CD4-positive, alpha-beta T cell treated with Interleukin-10 for 1 hour (primary cell): ENCODE results near the gene UNCX.
"Not testable (repeated sequence)": the region's sequence is repeated elsewhere in the genome, so short reads cannot be mapped to it uniquely, and the experiment has no call there.

Experiments
- DNase-seq: peaks from one replicate; pipeline ENCODE4 v3.0.0-alpha.2; 2020

Gene UNCX

DNA sequence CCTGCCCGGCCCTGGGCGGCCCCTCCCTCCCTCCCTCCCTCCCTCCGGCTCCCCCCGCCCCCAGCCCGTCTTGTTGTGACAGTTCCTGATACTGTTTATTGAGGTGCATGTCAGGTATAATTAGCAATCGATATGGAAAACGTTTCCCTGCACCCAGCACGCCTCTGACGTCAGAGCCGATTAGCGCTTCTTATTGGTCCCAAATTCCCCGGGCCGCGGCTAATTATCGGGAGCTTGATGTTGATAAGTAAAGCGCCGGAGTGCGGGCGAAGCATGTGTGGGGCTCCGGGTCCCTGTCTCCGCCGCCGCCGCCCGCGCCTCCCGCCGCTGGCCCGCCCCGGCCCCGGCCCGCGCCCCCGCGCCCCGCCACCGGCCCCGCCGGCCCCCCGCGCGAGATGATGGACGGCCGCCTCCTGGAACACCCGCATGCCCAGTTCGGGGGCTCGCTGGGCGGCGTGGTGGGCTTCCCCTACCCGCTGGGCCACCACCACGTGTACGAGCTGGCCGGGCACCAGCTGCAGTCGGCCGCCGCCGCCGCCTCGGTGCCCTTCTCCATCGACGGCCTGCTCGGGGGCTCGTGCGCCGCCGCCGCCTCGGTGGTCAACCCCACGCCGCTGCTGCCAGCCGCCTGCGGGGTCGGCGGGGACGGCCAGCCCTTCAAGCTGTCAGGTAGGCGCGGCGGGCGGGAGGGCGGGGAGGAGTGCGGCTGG is at the start of gene UNCX:
Gene UNCX, plus strand, starts transcription at position 250 of the 710 bp plus-strand sequence. Its CDS starts 146 bp downstream, at position 396.
- DNase-seq: no peak

DNA sequence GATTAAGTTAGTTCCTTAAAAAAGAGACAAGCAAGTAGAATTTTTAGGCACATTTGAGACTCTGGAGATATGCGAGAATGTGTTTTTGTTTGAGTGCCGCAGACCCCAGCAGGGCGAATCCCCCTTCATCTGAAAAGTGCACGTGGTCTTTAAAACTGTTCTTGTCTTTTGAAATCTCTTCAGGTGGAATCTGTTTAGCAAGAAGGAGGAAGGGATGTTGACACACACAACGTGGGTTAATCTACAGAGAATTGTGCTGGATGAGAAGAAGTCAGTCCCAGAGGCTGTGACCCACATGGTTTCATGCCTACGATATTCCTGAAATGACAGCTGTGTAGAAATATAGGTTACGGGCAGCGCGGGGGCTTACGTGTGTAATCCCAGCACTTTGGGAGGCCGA is 45.5 kb upstream of the UNCX start:
- no peak for DNase-seq

DNA sequence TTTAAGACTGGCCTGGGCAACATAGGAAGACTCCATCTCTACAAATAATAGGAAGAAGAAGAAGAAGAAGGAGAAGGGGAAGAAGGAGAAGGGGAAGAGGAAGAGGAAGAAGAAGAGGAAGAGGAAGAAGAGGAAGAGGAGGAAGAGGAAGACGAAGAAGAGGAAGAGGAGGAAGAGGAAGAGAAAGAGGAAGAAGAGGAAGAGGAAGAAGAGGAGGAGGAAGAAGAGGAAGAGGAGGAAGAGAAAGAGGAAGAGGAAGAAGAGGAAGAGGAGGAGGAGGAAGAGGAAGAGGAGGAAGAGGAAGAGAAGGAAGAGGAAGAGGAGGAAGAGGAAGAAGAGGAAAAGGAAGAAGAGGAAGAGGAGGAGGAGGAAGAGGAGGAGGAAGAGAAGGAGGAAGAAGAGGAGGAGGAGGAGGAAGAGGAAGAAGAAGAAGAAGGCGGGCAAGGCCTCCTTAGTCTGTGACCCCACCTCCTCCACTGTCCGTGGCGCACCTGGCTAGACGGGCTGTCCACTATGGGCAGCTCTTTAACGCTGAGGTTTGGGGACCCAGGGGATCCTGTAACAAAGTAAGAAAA is 43.9 kb upstream of the UNCX start:
- no peak for DNase-seq

DNA sequence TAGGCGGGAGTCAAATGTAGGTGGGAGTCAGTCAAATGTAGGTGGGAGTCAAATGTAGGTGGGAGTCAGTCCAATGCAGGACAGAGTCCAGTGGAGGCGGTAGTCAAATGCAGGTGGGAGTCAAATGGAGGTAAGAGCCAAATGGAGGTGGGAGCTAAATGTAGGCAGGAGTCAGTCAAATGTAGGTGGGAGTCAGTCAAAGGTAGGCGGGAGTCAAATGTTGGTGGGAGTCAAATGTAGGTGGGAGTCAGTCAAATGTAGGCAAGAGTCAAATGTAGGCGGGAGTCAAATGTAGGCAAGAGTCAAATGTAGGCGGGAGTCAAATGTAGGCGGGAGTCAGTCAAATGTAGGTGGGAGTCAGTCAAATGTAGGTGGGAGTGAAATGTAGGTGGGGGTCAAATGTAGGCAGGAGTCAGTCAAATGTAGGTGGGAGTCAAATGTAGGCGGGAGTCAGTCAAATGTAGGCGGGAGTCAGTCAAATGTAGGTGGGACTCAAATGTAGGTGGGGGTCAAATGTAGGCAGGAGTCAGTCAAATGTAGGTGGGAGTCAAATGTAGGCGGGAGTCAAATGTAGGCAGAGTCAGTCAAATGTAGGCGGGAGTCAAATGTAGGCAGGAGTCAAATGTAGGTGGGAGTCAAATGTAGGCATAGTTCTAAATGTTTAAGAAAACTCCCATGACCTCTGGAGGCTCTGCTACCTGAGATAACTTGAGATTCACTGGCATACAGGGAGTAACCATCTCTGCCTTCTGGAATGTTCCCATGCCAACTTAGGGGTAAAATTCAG is 42.5 kb upstream of the UNCX start:
- no peak for DNase-seq

DNA sequence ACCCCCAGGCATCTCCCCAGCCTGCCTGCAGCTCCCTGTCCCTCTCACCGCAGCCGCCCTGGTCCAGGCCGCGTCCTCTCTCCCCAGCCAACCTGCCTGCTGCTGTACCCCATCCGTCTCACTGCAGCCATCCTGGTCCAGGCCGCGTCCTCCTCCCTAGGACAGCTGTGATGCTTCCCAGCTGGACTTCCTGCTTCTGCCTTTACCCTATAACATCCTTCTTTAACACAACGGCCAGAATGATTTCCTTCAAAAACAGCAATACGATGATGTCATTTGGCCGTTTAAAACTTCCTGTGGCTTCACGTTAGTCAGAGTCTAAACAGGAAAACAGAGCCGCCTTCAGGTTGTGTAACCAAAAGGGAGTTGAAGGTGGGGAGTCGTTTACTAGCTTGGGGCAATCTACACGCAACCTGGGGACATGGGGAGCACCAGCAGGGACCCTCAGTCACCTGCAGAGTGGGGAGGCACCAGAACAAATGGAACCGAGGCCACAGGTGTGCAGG is 40.4 kb upstream of the UNCX start:
- DNase-seq: peak; percentile 28

DNA sequence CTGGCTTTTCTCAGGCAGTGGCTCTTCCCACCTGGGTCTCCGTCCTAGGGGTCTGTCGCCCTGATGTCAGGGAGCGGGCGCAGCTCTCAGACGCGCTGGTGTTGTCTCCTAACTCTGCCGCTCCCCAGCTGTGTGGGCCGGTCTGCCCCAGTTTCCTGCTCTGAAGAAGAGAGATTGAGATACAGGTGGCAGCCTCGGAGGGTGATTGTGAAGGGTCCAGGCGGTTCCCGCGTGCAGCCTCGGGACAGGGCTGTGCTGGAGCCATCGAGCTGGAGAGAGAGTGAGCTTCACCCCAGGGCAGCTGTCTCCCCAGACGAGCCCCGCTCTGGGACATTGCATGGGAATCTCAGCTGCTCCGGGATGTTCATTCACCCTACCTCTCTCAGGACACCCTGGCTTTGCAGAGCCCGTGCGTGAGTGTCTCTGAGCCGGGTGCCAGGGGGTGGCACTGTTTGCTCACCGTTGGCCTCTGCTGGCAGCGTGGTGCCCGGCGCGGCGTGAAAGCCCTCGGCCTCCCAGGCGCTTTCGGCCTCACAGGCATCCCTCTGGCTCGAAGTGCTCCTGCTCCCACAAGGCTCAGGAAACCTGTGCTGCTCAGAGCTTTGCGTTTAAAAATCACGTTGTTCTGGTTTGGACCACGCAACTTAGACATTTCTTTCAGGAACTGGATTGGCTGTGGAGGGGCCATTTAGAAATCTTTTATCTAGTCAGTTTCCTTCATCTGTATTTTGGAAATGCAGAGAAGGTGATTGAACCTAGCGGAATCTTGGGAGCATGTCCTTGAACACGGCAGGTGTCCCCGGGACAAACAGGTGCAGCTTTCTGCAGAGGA is 38.9 kb upstream of the UNCX start:
- DNase-seq: peak; percentile 34

DNA sequence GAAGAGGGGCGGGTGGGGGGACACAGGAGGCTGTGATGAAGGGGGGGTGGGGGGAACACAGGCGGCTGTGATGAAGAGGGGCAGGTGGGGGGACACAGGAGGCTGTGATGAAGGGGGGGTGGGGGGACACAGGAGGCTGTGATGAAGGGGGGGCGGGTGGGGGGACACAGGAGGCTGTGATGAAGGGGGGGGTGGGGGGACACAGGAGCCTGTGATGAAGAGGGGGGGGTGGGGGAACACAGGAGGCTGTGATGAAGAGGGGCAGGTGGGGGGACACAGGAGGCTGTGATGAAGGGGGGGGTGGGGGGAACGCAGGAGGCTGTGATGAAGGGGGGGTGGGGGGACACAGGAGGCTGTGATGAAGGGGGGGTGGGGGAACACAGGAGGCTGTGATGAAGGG is 36.2 kb upstream of the UNCX start:
- not testable (repeated sequence) for DNase-seq

DNA sequence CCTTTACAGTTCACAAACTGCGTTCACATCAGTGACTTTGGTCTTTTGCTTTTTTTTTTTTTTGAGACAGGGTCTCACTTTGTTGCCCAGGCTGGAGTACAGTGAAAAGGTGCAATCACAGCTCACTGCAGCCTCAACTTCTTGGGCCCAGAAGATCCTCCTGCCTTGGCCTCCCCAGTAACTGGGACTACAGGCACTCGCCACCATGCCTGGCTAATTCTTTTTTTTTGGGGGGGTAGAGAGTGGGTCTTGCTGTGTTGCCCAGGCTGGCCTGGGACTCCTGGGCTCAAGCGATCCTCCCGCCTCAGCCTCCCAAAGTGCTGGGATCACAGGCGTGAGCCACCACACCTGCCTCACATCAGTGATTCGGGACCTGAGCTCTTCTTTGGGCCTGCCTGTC is 35.7 kb upstream of the UNCX start:
- DNase-seq: no peak

DNA sequence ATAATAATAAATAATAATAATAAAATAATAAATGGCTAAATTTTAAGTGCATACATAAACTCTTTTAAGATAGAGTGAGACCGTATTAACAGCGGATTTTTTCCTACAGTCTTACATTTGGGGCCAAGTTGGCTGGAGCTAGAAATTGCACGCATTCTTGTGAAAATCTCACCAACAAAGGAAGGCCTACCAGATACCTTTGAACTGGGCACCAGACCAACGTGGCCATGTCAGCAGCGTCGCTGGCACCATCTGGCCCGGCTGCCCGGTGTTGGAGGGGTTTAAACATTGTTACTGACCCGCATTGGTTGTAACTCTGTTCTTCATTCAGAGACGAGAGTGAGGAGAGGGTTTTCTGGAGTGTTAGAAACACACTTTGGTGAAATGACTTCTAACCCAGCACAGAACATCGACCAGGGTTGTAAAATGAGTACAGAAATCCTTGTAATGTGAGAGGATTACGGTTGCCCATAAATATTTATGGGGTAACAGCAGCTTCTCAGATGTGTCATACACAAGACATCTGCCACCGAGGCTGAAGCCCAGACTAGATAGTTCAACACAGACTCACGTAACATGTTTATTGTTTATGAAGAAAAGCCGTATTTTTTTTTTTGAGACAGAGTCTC is 34.6 kb upstream of the UNCX start:
- no peak for DNase-seq

DNA sequence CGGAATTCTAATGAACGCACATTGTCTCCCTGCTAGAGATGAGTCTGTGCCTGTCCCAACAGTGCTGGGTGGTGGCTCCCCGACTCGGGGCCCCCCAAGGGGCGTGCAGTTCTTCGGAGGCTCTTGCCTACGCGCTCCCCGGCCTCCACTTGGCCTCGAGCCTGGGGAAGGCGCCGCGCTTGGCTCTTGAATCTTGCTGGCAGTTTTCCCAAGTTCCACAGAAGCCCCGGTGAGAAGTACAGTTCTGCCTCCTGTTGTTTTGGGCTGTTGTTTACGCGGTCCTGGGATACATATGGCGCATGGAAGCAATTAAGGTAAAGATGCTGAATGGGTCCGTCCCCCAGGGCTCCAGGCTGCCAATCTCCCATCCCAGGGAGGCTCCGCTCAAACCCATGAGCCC is 32.6 kb upstream of the UNCX start:
- DNase-seq: no peak

DNA sequence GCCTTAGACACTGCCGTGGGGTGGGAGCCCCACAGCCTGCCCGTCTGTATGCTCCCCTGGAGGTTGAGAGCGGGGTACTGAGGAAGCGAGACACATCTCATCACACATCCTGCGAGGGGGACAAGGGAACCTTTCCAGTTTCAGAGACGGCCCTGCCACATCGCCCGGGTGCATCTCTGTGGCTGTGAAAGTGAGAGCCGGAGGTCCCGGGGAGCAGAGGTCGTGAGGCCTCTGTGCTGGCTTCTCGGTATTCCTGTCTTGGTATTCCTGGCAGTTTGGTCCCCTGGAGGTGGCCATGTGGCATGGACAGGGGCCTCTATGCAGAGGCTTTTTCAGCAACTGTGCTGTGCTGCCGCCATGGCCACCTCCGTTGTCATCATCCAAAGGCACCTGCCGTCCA is 30.8 kb upstream of the UNCX start:
- no peak for DNase-seq

DNA sequence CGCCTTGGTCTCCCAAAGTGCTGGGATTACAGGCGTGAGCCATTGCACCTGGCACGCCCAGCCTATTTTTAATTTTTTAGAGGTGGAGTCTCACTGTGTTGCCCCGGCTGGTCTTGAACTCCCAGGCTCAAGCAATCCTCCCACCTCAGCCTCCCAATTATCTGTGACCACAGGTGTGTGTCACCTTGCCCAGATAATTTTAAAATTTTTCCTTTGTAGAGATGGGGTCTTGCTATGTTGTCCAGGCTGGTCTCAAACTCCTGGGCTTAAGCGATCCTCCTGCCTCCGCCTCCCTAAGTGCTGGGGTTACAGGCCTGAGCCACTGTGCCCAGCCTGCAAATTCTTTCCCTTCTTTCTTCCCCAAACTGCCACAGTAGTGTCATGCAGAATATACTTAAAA is 29.8 kb upstream of the UNCX start:
- not testable (repeated sequence) for DNase-seq

DNA sequence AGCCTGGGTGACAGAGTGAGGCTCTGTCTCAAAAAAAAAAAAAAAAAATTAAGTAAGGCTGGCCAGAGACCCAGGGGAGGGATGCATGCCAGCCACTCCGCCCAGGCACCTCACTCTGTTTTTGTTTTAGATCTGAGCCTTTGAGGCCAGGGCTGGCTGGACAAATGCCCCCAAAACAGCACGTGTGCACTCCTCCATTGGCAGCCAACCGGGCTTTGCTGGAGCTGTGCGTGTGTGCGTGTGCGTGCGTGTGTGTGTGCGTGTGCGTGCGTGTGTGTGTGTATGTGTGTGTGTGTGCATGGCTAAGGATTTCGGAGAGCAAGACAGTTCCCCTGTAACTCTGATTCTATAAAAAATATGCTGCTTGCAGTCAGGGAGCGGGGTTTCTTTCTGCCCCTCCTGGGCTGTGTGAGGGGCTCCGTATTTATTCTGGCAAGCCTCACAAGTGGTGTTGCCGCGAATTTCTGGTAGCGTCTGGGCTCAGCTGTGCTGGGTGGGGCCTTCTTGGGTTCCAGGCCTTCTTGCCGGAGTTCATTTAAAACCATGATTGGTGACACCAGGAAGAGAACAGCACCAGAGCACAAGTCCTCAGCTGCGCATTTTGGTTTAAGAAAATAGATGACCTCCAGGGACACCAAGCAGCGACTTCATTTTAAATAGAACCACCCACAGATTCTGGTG is 28.1 kb upstream of the UNCX start:
- DNase-seq: no peak

DNA sequence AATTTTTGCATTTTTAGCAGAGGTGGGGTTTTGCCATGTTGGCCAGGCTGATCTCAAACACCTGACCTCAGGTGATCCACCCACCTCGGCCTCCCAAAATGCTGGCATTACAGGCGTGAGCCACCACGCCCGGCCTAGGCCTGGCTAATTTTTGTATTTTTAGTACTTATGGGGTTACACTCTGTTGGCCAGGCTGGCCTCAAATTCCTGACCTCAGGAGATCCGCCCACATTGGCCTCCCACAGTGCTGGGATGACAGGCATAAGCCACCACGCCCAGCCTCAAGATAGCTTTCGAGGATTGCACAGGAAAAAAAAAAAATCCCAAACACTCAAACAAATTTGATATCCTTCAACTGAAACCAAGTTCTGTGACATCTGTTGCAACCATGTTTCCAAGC is 26.9 kb upstream of the UNCX start:
- not testable (repeated sequence) for DNase-seq

DNA sequence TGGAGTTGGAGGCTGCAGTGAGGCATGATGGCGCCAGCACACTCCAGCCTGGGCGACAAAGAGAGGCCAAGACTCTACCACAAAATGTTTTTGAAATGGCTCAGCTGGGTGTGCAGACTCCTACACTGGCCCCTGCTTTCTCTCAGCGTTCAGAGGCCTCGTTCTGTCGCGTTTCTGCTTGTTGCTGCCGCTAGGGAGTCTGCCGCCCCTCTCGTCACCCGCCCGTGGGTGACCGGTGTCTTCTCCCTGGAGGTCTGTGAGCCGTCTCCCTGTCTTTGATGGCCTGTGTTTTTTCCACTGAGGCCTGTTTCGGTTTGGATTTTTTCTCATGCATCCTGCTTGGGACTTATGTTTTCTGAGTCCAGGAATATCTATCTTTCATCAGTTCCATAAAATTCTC is 23.6 kb upstream of the UNCX start:
- no peak for DNase-seq

DNA sequence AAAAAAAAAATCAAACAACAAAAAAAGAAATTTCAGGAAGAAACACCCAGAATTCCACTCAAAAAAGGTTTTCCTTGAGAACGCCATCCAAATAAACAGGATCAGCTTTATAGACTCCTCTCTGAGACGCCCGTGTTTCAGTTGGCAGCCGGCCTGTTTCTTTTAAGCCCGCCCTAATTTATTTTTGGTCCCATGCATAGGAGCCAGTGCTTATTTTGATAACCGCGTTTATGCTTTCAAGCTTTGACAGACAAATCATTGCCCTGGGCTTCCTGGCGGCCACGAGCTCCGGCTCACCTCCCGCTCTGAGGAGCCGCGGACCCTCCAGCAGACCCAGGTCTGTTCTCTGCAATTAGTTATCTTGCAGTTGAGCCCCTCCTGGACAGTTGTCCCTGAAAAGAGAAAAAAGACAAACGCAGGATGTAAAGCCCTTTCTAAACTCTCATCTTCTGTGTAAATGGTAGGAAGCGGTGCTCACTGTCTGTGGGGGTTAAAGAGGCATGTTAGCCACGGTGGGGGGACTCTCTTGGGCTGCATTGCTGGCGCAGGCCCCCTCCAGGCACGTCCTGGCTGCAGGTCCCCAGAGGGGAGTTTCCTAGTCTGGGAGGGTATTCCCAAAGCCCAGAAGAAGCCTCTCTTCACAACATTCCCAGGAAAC is 22.2 kb upstream of the UNCX start:
- DNase-seq: no peak

DNA sequence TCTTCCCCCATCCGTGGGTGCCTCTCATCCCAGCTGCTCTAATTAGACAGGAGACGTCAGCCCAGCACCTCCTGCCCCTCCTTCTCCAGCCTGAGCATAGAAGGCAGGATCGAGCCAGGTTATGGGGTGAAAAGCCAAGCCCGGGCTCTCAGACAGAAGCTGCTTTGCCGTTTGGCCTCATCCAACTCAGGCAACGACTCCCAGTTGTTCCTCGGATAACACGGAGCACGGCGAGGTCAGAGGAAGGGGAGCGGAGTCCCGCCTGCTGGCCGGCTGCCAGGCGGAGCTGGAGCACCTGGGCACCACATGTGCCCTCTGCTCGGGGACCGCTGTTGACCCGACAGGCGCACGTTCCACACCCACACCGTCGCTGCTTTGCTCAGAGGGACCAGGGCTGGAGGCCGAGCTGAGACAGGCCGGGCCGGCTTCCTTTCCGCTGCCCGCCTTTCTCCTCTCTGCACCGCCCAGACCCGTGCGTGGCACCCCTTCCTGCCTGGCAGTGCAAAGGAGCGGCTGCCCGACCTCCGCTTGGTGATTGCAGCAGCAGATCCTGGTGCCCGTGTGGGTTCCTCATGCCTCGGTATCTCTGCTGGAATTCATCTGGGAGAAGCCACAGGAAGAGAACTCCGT is 21.6 kb upstream of the UNCX start:
- DNase-seq: no peak

DNA sequence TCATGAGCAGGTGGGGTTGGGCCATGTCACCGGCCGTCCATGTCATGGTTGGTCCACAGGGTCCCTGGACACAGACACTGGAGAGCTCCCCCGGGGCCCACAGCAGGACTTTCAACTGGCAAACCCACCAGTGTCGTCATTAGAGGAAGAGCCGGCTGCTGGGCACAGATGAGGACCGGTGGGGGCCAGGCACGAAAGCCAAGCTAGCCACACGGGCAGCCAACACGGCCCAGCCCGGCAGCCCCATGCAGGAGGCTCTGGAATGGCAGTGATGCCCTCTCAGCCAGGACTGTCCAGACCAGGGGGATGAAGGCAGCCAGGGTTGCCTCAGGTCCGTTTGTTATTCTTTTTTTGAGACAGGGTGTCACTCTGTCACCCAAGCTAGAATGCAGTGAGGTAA is 21.1 kb upstream of the UNCX start:
- no peak for DNase-seq

DNA sequence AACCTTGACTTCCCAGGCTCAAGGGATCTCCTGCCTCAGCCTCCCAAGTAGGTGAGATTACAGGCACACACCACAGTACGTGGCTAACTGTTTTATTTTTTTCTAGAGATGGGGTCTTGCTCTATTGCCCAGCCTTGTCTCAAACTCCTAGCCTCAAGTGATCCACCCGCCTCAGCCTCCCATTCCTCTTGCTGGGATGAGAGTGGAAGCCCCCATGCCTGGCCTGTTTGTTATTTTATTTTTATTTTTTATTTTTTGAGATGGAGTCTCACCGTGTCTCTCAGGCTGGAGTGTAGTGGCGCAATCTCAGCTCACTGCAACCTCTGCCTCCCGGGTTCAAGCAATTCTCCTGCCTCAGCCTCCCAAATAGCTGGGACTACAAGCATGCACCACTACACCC is 20.6 kb upstream of the UNCX start:
- DNase-seq: not testable (repeated sequence)

DNA sequence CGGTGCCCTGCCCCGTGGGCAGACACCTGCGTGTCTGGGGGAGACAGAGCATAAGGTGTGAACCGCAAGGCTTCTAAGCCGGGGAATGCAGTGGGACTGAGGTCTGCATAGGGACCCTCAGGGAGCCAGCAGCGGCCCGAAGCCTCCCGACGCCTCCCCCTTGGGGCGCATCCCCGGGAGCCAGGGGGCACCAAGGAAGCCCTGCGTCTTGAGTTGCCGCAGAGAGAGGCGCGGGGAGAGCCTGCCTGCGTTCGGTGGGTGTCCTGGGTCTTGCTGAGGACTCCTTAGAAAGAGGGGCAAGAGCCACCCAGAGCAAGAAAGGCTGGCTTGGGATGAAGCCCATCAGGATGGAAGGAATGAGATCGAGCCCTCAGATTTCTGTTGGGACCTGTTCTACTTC is 18.2 kb upstream of the UNCX start:
- no peak for DNase-seq
